Mesothelial cell of epicardium (in vitro differentiated cells): ENCODE results near the gene COQ2. TPM values are rescaled to one million over a fixed set of nuclear protein-coding genes. Genes with fewer than 3 reads are reported as not detected.

Experiments
- DNase-seq, 2 experiments: peaks; one replicate each; pipeline ENCODE4 v3.0.0; 2021; ENCODE audit warnings: low spot score in 2 of 2; ENCODE audit not compliant: unreplicated experiment in 2 of 2
- H3K27ac Mint-ChIP-seq: 2 replicates; pipeline ENCODE4 v1.8.0; 2021; ENCODE audit warnings: mixed read lengths
- H3K27me3 Mint-ChIP-seq: 2 replicates; pipeline ENCODE4 v1.8.0; 2021; ENCODE audit warnings: low read depth, mixed read lengths
- H3K36me3 Mint-ChIP-seq: 2 replicates; pipeline ENCODE4 v1.8.0; 2021; ENCODE audit warnings: mixed read lengths
- H3K4me1 Mint-ChIP-seq: 2 replicates; pipeline ENCODE4 v1.8.0; 2021; ENCODE audit warnings: mixed read lengths
- H3K4me3 Mint-ChIP-seq: 2 replicates; pipeline ENCODE4 v1.8.0; 2021; ENCODE audit warnings: mild to moderate bottlenecking, moderate library complexity, mixed read lengths
- H3K9me3 Mint-ChIP-seq: 2 replicates; pipeline ENCODE4 v1.8.0; 2021; ENCODE audit warnings: mixed read lengths
- total RNA-seq: library from RNA; stranded (reverse); gene quantifications from 3 replicates; pipeline ENCODE4 v1.2.1, GENCODE V29; 2021
- TF ChIP-seq, protein P1 (sequence below): fragments of 200-600 bp; sonication (generic); IDR thresholded peaks from one replicate; pipeline ENCODE4 v1.5.0; 2021; ENCODE audit warnings: antibody characterized with exemption; ENCODE audit not compliant: unreplicated experiment

COQ2 gene
- total RNA-seq, 1 donor from 2014 or later: 8.0 TPM

DNA sequence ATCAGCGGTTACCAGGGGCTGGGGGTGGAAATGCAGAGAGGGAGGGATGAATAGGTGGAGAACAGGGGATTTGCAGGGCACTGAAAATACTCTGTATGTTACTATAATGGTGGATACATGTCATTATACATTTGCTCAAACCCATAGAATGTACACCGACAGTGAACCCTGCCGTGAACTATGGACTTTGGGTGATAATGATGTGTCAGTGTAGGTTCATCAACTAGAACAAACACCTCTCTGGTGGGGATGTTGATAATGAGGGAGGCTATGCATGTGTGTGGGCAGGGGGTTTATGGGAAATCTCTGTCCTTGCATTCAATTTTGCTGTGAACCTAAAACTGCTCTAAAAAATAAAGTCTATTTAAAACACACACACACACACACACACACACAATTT, 38.5 kb upstream of the COQ2 start:
- Mint-ChIP-seq H3K4me1 (no peaks in the 10 kb centered on the region), H3K27me3 (no peaks in the 10 kb centered on the region), H3K4me3 (no peak overlapping the region), H3K36me3 (no peaks in the 10 kb centered on the region), H3K27ac (no peak overlapping the region), H3K9me3 (no peaks in the 10 kb centered on the region)
- TF ChIP-seq, protein P1, sequence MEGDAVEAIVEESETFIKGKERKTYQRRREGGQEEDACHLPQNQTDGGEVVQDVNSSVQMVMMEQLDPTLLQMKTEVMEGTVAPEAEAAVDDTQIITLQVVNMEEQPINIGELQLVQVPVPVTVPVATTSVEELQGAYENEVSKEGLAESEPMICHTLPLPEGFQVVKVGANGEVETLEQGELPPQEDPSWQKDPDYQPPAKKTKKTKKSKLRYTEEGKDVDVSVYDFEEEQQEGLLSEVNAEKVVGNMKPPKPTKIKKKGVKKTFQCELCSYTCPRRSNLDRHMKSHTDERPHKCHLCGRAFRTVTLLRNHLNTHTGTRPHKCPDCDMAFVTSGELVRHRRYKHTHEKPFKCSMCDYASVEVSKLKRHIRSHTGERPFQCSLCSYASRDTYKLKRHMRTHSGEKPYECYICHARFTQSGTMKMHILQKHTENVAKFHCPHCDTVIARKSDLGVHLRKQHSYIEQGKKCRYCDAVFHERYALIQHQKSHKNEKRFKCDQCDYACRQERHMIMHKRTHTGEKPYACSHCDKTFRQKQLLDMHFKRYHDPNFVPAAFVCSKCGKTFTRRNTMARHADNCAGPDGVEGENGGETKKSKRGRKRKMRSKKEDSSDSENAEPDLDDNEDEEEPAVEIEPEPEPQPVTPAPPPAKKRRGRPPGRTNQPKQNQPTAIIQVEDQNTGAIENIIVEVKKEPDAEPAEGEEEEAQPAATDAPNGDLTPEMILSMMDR: no peak
- no peak for DNase-seq

GRCh38 chr4:83320548-83320947, 36.0 kb upstream of the COQ2 start:
- no peak for DNase-seq
- Mint-ChIP-seq H3K27ac (no peak overlapping the region), H3K36me3 (no peaks in the 10 kb centered on the region), H3K27me3 (no peaks in the 10 kb centered on the region), H3K4me3 (no peak overlapping the region), H3K9me3 (no peaks in the 10 kb centered on the region), H3K4me1 (no peaks in the 10 kb centered on the region)
- TF ChIP-seq, protein P1: no peak

- Mint-ChIP-seq H3K27me3 (no peaks in the 10 kb centered on the region), H3K36me3 (no peaks in the 10 kb centered on the region), H3K4me1 (no peaks in the 10 kb centered on the region), H3K4me3 (no peak overlapping the region), H3K27ac (no peak overlapping the region), H3K9me3 (no peaks in the 10 kb centered on the region)
- no peak for DNase-seq
- TF ChIP-seq, protein P1: no peak
Measured at GRCh38 chr4:83318666-83319065, 34.1 kb upstream of the COQ2 start.

DNA sequence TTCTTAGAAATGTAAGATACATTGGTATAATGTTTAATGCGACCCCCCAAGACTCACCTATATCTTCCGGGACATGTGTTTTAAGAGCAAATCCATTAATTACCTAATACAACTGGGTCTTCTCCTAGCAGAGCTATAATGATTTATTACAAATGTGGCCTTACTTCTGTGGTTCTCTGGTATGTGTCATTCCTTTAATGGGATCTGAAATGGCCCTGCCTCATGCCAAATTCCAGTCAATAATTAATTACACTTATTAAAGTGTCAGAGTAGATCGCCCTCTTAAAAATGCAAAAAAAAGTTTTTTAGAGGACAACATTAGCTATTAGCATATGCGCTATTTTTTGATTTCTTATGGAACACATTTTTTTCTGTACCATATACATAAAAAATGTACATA, 33.1 kb upstream of the COQ2 start:
- Mint-ChIP-seq H3K4me1 (no peaks in the 10 kb centered on the region), H3K36me3 (no peaks in the 10 kb centered on the region), H3K9me3 (no peaks in the 10 kb centered on the region), H3K27me3 (no peaks in the 10 kb centered on the region), H3K4me3 (no peak overlapping the region), H3K27ac (no peak overlapping the region)
- DNase-seq: no peak
- TF ChIP-seq, protein P1: no peak

DNA sequence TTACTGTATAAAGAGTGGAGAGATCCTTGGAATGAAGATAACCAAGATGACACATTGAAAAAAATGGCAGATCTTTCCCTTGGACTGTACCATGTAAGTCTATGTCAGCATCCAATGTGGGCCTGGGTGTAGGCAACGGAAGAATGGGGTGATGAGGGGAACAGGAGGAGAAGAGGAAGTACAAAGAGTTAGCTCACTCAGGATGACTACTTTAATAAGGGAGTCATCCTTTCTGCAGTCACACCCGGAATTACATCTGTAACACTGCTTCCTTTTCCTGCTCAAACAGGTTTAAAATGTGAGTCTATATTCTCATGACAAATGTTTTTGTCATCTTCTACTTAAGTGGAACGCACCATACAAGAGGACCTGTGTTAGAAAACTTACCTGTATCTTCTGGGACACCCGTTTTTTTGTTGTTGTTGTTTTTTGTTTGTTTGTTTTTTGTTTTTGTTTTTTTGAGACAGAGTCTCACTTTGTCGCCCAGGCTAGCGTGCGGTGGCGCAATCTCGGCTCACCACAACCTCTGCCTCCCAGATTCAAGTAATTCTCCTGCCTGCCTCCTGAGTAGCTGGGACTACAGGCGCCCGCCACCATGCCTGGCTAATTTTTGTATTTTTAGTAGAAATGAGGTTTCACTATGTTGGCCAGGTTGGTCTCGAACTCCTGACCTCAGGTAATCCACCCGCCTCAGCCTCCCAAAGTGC, 32.0 kb upstream of the COQ2 start:
- H3K27me3 Mint-ChIP-seq: no peaks in the 10 kb centered on the region
- H3K36me3 Mint-ChIP-seq: no peaks in the 10 kb centered on the region
- no peak overlapping the region for H3K27ac Mint-ChIP-seq
- H3K9me3 Mint-ChIP-seq: no peaks in the 10 kb centered on the region
- no peaks in the 10 kb centered on the region for H3K4me1 Mint-ChIP-seq
- H3K4me3 Mint-ChIP-seq: no peak overlapping the region
- DNase-seq: no peak
- TF ChIP-seq, protein P1: no peak

DNA sequence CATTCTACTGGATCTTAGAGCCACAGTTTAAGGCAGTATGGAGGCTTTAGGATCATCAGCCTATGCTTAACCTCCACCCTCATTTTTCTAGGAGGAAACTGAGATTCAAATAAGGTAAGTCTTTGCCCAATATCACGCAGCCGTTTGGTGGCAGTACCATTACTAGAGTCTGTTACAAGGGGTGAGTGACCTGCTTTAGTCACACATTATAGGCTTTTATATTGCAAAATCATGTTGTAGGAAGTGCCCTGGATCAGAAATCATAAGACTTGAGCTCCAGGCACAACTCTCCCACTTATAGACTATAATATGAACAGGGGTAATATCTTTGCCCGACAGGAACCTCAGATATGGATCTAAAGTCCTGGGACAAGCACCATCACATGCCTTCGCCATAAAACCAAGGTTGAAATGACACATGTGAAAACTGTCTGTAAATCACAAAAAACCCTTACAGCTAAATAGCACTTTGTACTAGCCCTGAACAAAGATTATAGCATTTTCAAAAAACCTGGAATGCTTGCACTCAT, 30.8 kb upstream of the COQ2 start:
- Mint-ChIP-seq H3K9me3 (no peaks in the 10 kb centered on the region), H3K27ac (no peak overlapping the region), H3K4me1 (no peaks in the 10 kb centered on the region), H3K4me3 (no peak overlapping the region), H3K27me3 (no peaks in the 10 kb centered on the region), H3K36me3 (no peaks in the 10 kb centered on the region)
- DNase-seq: no peak
- TF ChIP-seq, protein P1: no peak
